ENCODE measurements around the gene MAML3.

DNA sequence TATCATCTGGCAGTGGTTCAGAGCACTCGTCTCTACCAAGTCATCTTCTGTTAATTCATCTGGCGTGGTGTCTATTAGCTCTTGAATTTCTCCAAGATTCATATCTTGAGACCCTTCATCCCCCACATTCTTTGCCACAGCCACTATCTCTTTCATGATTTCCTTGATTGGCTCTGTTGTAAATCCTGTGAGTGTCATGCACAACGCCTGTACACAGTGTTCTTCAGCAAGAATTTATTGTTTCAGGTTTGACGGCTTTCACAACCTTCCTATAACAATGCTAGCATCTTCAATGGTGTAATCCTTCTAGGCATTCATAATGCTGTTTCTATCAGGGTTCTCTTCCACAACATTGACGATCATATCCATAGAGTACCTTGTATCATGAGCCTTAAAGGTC, 457.5 kb downstream of the MAML3 start:
- TF ChIP-seq, protein P1, sequence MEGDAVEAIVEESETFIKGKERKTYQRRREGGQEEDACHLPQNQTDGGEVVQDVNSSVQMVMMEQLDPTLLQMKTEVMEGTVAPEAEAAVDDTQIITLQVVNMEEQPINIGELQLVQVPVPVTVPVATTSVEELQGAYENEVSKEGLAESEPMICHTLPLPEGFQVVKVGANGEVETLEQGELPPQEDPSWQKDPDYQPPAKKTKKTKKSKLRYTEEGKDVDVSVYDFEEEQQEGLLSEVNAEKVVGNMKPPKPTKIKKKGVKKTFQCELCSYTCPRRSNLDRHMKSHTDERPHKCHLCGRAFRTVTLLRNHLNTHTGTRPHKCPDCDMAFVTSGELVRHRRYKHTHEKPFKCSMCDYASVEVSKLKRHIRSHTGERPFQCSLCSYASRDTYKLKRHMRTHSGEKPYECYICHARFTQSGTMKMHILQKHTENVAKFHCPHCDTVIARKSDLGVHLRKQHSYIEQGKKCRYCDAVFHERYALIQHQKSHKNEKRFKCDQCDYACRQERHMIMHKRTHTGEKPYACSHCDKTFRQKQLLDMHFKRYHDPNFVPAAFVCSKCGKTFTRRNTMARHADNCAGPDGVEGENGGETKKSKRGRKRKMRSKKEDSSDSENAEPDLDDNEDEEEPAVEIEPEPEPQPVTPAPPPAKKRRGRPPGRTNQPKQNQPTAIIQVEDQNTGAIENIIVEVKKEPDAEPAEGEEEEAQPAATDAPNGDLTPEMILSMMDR (IDR thresholded peaks at IDR 0.05) = no peak
- no peak for TF ChIP-seq POLR2A (IDR thresholded peaks at IDR 0.05)

All from uterus (tissue), 2 donors.